Left lobe of liver (tissue), 2 donors: Measurements from ENCODE around the gene MYO1C. TPM values are rescaled to one million over a fixed set of nuclear protein-coding genes. Genes with fewer than 3 reads are reported as not detected.
A peak's percentile ranks its signal among the peaks of the same experiment; 100 is the strongest.
"Not testable (repeated sequence)": the region's sequence is repeated elsewhere in the genome, so short reads cannot be mapped to it uniquely, and the experiment has no call there.

Experiments used
- ATAC-seq: fragments of 200-7000 bp; cut with Tn5 transposase; one replicate; pipeline ENCODE4 v1.9.1; 2020; ENCODE audit warnings: mild to moderate bottlenecking, moderate library complexity
- DNase-seq: peaks from one replicate; pipeline ENCODE4 v3.0.0-alpha.2; 2020; ENCODE audit warnings: low spot score
- total RNA-seq: library from RNA; stranded (reverse); gene quantifications from one replicate; pipeline ENCODE4 v1.2.1, GENCODE V29; 2021
- donor health status: DM: no; HTN: no; CAD: no; lungs with moderate emphysema.
- donor health status: DM: no; HTN: yes; CAD: no.

The MYO1C gene
- total RNA-seq, 1 donor from 2014 or later, result 62.5 TPM

DNA sequence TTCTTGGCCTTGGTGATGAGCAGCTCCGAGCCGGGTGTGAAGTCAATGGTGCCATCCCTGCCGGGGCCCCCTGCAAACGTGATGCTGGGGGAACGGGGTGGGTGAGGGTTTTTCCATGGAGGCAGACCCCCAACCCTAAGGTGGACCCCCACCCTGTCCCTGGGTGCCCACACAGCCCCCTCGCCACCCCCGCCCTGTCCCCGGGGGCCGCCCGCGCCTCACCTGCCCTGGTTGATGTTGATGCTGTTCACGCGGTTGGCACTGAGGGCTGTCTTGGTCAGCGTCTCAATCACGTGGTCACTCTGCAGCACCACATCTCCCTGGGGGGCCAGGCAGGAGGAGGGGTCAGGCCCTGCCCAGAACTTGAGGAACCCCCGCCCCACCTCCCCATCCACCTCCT lies 25.2 kb downstream of the MYO1C start:
- DNase-seq (no peak), ATAC-seq (no peak)

DNA sequence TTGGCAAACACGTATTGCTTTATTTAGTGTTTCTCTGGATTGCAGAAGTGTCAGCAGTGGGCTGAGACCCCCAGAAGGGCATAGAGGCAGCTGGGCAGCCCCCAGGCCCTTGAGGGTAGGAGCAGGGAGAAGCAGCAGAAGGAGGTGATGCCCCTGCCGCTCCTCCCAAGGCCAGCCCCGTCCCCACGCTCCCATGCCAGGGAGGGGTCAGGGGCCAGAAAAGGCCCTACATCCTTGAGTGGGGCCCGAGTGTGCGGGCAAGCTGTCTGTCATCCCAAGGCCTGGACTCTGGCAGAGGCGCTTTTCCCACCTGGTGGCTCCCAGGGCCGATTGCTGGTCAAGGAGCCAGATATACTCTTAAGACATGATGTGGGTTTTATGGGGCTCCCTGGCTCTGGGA lies 28.3 kb downstream of the MYO1C start:
- ATAC-seq, result no peak

DNA sequence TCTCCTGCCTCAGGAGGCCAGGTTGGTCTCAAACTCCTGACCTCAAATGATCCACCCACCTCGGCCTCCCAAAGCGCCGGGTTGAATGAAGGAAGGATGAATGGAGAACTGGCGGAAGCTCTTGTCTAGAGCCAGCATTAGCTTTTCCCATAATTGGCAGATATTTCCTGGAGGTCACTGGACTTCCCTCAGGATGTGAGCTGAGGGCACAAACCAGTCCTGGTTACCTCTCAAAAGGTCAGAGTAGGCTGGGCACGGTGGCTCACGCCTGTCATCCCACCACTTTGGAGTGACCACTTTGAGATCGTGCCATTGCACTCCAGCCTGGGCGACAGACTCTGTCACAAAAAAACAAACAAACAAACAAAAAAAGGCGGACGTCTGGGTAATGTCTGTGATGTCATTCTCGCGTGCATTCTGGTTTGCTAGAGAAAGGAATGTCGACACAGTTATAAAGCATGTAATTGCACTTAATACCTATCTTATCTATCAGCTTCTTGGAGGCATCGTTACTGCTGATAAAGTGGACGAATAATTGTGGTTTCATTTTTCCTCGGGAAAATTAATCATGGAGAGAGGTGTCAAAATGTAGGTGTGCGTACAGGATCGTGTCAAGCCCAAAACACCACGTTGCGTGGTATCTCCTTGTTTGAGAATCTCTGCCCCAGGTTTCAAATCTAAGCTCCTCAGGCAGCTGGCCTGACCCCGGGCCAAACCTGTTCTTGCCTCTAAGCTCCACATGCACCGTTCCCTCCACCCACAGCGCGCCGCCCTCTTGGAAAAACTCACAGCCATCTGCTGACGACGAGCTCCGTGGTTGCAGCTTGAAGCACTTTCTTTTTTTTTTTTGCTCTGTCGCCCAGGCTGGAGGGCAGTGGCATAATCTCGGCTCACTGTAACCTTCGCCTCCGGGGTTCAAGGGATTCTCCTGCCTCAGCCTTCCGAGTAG lies 30.0 kb downstream of the MYO1C start:
- peak; percentile 53 for ATAC-seq

More for the DNA sequence above, 28.3 kb downstream of the MYO1C start:
- DNase-seq, result no peak

DNA sequence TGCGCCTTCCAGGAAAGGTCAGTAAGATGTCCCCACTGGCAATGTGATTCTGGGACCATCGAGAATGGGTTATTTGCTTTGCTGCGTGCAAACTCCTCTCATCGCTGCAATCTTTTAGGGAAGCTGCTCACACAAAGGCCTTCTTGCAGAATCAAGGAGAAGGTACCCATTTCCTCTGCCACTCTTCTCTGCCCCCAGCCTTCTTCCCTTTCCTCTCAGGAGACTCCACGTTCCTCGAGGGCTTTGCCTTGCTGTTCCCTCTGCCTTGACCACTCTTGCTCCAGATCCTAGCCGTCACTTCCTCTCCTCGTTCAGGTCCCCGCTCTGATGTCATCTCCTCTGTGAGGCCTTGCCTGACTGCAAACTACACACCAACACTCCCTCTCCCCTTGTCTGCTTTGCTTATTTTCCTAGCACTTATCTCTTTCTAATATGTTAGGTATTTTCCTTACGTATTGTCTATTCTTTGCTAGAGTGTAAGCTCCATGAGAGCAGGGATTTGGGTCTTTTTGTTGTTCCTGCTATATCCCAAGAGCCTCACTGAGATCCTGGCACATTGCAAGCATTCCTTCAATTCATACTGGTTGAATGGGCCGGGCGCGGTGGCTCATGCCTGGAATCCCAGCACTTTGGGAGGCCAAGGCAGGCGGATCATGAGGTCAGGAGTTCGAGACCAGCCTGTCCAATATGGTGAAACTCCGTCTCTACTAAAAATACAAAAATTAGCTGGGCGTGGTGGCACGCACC lies 31.1 kb downstream of the MYO1C start:
- ATAC-seq (no peak), DNase-seq (no peak)

More for the DNA sequence above, 30.0 kb downstream of the MYO1C start:
- peak; percentile 69 for DNase-seq

DNA sequence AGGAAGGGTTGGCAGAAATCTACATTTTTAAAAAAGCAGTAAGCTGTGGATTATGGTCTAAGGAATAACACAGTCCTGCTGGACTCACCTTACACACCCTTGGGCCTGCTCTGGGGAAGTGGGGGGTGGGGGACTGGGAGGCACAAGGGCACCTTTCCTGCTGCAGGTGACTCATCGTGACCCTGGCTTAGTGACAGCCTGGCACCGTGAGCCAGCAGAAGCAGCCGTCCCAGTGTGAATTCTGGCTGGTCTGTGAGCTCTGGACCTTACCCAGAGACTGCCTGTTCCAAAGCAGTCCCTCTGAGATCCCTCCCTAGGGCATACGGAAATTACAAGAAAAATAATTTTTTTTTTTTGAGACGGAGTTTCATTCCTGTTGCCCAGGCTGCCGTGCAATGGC lies 32.3 kb downstream of the MYO1C start:
- peak; percentile 95 for DNase-seq
- ATAC-seq, result peak; percentile 51

DNA sequence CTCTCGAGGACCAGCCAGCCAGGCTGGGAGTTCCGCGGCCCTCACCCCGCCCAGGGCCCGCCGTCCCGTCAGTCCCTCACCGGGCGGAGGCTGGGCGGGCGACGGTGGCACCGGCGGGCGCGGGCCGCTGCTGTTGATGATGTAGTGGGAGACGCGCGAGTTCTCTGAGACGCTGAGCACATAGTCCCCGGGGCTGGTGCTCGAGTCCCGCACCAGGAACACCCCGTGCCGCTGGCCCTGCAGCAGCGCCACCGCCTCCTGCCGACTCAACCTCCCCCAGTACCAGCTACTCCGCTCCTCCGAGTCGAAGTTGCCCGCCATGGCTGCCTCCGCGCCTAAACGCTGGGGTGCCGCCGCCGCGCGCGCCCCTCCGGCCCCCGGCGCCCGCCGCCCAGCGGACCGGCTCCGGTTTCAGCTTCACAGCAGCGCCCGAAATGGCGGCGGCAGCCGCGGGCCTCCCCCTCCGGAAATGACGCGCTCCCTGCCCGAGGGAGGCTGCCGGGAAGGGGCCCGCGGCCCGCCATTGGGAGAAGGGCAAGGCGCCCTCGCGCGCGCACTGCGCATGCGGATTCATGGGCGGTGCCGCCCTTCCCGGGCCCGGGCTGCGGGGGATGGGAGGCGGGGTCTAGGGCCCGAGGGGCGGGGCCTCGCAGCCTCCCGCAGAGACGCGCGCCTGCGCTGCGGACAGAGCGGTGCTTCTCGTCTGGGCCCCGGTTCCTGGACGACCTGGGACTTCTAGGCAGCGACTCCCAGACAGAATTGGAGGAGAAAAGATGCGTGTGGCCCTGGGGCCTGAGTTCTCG lies 36.5 kb downstream of the MYO1C start, which contains the start of gene CRK:
TSS of gene CRK (minus strand) at position 436 of the 803 bp plus-strand sequence. CDS start at position 321, 115 bp downstream.
- peak; percentile 80 for ATAC-seq

DNA sequence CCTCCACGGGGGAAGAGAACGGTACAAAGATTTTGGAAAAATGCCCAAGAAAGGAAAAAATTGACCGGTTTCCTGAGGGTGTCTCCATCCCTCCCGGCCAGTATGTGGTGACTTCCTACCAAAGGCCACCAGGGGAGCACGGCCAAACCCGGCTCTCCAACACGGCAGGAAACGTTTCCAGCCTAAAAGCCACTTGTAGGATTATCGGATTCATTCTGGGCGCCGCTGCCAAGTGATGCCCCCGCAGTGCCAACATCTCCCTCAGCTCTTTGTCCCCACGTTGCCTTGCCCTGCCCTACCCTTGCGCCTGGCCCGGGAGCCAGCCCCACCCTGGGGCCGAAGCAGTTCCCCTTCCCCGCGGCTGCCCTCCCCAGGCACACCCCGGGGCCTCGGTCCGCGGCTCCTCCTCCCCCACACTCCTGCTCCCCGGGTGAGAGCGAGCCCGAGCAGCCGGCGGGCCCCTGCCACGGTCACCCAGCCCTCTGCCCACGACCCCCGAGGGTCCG lies 37.1 kb downstream of the MYO1C start:
- DNase-seq, result peak; percentile 71
- peak; percentile 36 for ATAC-seq

More for the DNA sequence above, 36.5 kb downstream of the MYO1C start, which contains the start of gene CRK:
- peak; percentile 97 for DNase-seq

DNA sequence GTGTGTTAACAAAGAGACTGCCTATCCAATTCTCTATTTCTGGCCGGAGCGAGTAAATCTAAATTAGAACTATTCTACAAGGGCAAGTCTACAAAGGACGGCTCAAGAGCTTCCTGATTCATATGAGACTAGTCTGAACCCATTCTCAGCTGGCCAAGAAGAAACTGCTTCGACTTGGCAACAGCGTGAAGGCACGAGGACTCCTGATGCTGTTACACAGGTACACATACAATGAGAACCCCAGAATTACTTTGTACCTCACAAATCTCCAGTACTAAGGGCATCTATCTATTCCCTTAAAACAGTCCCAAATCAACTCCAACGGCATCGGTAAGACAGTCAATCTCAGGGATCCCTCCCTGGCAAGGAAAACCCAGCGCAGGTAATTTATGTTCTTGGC lies 37.9 kb downstream of the MYO1C start:
- ATAC-seq (no peak), DNase-seq (no peak)

DNA sequence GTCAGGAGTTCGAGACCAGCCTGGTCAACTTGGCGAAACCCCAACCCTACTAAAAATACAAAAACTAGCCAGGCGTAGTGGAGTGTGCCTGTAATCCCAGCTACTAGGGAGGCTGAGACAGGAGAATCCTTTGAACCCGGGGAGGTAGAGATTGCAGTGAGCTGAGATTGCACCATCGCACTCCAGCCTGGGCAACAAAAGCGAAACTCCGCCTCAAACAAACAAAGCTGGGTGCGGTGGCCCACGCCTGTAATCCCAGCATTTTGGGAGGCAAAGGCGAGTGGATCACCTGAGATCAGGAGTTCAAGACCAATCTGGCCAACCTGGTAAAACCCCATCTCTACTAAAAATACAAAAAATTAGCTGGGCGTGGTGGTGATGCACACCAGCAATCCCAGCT lies 38.8 kb downstream of the MYO1C start:
- ATAC-seq, result not testable (repeated sequence)
- peak; percentile 64 for DNase-seq

DNA sequence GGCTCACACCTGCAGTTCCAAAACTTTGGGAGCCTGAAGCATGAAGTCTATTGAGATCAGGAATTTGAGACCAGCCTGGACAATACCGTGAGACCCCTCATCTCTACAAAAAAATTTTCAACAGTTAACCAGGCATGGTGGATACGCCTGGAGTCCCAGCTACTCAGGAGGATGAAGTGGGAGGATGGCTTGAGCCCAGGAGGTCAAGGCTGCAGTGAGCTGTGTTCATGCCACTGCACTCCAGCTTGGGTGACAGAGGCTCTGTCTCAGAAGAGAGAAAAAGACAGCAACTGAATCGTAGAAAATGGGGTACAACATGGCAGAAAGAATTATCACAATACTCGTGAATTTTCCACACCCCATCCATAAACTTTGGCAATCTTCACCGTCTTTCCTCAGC lies 39.6 kb downstream of the MYO1C start:
- ATAC-seq, result no peak
- no peak for DNase-seq

DNA sequence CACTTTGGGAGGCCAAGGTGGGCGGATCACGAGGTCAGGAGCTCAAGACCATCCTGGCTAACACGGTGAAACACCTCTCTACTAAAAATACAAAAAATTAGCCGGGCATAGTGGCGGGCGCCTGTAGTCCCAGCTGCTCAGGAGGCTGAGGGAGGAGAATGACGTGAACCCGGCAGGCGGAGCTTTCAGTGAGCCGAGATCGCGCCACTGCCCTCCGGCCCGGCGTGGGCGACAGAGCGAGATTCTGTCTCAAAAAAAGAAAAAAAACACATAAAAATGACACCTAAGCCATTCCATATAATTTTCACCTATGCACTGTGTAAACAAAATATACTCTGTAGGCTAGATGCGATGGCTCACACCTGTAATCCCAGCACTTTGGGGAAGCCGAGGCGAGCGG lies 42.2 kb downstream of the MYO1C start:
- not testable (repeated sequence) for ATAC-seq, DNase-seq

DNA sequence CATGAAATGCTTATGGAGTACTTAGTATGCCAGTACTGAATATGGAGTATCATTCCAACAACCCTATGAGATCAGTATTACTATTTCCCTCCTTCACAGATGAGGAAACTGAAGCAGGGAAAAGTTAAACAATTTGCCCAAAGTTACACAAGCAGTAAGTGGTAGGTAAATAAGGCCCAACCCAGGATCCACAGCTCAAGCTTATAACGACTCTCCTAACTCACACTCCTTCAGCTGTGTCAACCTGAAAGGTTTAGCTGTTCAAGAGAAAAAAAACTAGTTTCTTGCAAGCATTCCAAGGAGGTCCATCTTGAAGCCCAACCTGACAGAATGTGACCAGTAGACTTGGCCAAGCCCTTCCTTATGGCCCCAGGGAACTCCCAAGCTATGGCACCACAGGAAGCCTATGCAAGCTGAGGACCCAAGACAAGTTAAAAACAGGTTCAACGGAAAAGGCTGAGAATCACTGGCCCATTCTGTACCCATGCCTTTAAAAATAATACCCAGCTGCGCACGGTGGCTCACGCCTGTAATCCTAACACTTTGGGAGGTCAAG lies 43.0 kb downstream of the MYO1C start:
- no peak for ATAC-seq
- no peak for DNase-seq

DNA sequence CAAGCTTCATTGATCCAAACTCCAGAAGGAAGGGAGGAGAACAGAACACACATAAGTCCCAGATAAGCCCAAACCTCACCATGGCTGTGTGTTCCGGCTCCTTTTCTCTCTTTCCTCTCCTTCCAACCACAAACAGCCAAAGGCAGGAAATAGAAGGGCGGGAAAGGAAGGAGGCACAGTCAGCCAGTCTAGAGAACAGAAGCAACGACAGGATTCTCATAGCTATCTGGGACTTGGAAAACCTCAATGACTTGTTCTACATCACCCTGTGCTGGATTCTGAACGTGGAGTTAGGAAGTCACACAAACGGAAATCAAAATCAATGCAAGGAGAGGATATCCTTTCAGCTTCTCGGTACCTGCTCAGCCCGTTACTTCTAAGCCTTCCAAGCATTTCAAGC lies 45.4 kb downstream of the MYO1C start:
- peak; percentile 44 for ATAC-seq
- no peak for DNase-seq

DNA sequence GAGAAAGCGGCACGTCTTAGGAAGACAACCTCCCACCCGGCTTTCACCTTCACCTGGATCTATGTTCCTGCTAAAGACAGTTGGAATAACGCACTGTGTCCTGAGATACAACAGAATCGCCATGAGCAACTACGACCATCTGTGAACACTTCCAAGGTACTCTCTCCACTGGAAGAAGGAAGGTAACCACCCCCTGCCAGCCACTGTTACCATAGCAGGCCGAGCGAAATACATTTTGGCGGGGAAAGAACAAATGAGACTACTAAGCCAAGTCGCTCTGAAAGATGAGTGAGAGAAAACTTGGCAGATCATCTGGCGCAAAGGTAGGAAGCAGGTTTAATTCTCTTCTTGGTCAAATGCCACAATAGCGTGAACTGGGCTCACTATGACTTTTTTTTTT lies 46.3 kb downstream of the MYO1C start:
- peak; percentile 72 for ATAC-seq
- DNase-seq, result no peak

DNA sequence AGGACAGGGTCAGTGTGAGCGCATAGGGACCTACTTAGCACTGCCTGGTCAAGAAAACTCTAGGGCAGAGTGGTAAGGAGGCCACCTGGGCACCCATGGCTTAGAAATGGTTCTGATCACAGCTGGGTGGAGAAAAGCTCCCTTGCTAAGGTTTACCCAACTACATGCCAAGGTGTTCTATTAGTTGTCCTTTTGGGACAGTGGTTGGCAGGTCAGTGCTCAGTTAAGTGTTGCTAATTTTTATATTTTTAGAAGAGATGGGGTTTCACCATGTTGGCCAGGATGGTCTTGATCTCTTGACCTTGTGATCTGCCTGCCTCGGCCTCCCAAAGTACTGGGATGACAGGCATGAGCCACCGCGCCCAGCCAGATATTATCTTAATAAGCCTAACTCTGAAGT lies 46.8 kb downstream of the MYO1C start:
- not testable (repeated sequence) for ATAC-seq, DNase-seq

DNA sequence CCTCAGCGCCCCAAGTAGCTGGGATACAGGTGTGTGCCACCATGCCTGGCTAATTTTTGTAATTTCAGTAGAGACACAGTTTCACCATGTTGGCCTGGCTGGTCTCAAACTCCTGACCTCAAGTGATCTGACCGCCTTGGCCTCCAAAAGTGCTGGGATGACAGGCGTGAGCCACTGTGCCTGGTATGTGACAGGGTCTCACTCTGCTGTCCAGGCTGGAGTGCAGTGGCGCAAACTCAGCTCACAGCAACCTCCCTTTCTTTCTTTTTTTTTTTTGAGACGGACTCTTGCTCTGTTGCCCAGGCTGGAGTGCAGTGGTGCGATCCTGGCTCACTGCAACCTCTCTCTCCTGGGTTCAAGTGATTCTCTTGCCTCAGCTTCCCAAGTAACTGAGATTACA lies 49.8 kb downstream of the MYO1C start:
- ATAC-seq, DNase-seq: not testable (repeated sequence)

DNA sequence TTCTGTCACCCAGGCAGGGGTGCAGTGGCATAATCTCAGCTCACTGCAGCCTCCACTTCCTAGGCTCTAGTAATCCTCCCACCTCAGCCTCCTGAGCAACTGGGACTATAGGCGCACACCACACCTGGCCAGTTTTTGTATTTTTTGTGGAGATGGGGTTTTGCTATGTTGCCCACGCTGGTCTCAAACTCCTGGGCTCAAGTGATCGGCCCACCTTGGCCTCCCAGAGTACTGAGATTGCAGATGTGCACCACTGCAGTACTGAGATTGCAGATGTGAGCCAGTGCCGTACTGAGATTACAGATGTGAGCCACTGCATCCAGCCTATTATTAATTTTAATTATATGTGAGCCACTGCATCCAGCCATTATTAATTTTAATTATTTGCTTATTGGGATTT lies 50.3 kb downstream of the MYO1C start:
- ATAC-seq (no peak), DNase-seq (no peak)

DNA sequence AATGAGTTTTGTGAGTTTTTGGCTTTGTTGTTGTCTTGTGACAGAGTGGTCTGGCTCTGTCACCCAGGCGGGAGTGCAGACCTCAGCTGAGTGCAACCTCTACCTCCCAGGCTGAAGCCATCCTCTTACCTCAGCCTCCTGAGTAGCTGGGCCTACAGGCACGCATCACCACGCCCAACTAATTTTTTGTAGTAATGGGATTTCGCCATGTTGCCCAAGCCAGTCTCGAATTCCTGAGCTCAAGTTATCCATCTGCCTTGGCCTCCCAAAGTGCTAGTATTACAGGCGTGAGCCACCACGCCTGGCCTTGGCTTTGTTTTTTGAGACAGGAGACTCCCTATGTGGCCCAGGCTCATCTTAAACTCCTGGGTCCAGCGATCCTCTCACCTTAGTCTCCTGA lies 51.6 kb downstream of the MYO1C start:
- ATAC-seq (no peak), DNase-seq (no peak)

DNA sequence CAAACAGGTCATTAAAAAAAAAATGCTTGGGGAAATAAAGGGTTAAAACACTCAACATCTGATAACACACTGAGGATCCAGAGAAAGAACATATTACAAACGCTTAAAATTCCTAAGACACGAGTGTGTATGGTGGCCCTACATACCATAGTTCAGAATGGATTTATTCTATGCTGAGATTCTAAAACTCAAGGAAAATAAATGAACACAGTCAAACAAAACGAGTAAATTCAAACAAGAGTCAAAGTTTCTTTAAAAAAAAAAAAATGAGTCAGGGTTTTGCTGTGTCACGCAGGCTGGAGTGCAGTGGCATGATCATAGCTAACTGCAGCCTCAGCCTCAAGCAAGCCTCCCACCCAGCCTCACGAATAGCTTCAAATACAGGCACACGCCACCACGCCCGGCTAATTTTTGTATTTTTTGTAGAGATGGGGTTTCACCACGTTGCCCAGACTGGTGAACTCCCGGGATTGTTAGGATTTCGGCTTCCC lies 53.8 kb downstream of the MYO1C start:
- no peak for DNase-seq
- peak; percentile 56 for ATAC-seq

DNA sequence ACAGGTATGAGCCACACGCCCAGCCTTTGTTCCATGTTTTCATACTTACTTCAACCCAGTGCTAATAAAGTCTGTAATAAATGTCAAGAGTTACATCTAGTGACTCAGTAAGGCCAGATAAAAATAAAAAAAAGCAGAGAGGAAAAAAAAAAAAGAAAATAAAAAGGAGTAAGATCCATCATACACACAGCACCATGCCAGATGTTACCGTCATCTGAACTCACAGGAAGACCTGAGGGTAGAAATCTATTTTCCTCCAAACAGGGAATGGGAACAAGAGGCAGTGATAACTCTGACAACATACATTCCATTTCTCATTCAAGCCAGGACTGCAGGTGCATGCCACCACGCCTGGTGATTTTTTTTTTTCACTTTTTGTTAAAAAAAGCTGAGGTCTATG lies 57.2 kb downstream of the MYO1C start:
- ATAC-seq (no peak), DNase-seq (no peak)
